SH-SY5Y (cell line): ENCODE results near the gene IMPACT.

Experiments used
- GATA2 ChIP-seq: IDR thresholded peaks from 2 replicates; pipeline ENCODE4 v1.6.1; 2011; ENCODE audit warnings: mild to moderate bottlenecking, low read depth, low read length
- GATA3 ChIP-seq: IDR thresholded peaks from 2 replicates; pipeline ENCODE4 v1.6.1; 2011; ENCODE audit warnings: low read depth, mild to moderate bottlenecking, low read length, moderate library complexity

DNA sequence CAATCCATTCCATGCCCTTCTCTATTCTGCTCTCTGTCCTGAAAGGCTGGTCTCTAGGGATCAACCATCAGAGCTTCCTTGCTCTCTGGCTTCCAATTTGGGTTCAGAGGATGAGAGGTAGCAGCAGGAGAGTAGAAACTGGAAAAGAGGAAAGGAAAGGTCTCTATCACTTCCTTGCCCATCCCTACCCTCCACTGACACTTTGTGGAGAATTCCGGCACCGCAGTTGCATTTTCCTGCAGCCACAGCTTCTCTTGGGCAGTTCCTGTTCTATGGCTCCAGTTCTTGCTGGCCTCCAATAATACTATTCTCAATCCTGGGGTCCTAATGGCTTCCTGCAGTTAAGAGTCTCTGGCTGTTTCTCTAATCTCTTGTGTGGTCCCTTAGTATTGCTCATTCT lies 13.3 kb upstream of the IMPACT start:
- TF ChIP-seq GATA3 (no peak), GATA2 (no peak)
